ENCODE results near the gene SLC24A3.

Gene SLC24A3

DNA sequence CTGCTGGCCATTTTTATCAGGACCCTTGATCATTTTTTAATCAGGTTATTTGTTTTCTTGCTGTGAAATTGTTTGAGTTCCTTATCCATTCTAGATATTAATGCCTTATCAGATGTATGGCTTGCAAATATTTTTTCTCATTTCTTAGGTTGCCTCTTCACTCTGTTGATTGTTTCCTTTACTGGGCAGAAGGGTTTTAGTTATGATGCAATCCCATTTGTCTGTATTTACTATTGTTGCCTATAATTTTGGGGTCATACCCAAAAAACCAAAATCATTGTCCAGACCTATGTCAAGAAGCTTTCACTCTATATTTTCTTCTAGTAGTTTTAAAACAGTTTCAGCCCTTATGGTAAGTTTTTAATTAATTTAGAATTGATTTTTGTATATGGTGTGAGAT lies 172.5 kb downstream of the SLC24A3 start:
- no peak overlapping the region for H3K9ac ChIP-seq (ENCODE audit: low read length in 2 of 2)
- H3K9me3 ChIP-seq (ENCODE audit: control insufficient read depth in 2 of 2, low read length in 2 of 2) = no peaks in the 10 kb centered on the region
- no peak overlapping the region for H3K4me3 ChIP-seq (ENCODE audit: low read length in 2 of 2)
- H3K4me1 ChIP-seq (ENCODE audit: control insufficient read depth, insufficient read depth, low read length) = no peaks in the 10 kb centered on the region
- H3K27ac ChIP-seq (ENCODE audit: low read length) = no peak overlapping the region
- no peaks in the 10 kb centered on the region for H3K36me3 ChIP-seq (ENCODE audit: control insufficient read depth in 2 of 2, insufficient read depth in 2 of 2, low read length in 2 of 2)
- no peaks in the 10 kb centered on the region for H3K27me3 ChIP-seq (ENCODE audit: control insufficient read depth in 1 of 2, insufficient read depth in 2 of 2, low read length in 2 of 2)

DNA sequence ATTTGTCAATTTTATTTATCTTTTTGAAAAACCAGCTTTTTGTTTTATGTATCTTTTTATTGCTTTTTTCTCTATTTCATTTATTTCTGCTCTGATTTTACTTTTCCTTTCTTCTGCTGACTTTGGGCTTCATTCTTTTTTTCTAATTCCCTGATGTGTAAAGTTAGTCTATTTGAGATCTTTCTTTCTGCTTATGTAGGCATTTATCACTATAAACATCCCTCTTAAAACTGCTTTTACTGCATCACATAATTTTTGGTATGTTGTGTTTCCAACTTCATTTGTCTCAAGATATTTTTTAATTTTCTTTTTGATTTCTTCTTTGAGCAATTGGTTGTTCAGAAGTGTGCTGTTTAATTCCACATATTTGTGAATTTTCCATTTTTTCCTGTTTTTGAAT lies 174.8 kb downstream of the SLC24A3 start:
- Histone ChIP-seq H3K27ac (ENCODE audit: low read length) (no peak overlapping the region), H3K27me3 (ENCODE audit: control insufficient read depth in 1 of 2, insufficient read depth in 2 of 2, low read length in 2 of 2) (no peaks in the 10 kb centered on the region), H3K36me3 (ENCODE audit: control insufficient read depth in 2 of 2, insufficient read depth in 2 of 2, low read length in 2 of 2) (no peaks in the 10 kb centered on the region), H3K9ac (ENCODE audit: low read length in 2 of 2) (no peak overlapping the region), H3K4me3 (ENCODE audit: low read length in 2 of 2) (no peak overlapping the region), H3K4me1 (ENCODE audit: control insufficient read depth, insufficient read depth, low read length) (no peaks in the 10 kb centered on the region), H3K9me3 (ENCODE audit: control insufficient read depth in 2 of 2, low read length in 2 of 2) (no peaks in the 10 kb centered on the region)

- H3K4me1 ChIP-seq (ENCODE audit: control insufficient read depth, insufficient read depth, low read length) = no peaks in the 10 kb centered on the region
- no peak overlapping the region for H3K4me3 ChIP-seq (ENCODE audit: low read length in 2 of 2)
- H3K36me3 ChIP-seq (ENCODE audit: control insufficient read depth in 2 of 2, insufficient read depth in 2 of 2, low read length in 2 of 2) = no peaks in the 10 kb centered on the region
- H3K9me3 ChIP-seq (ENCODE audit: control insufficient read depth in 2 of 2, low read length in 2 of 2) = no peaks in the 10 kb centered on the region
- no peak overlapping the region for H3K27ac ChIP-seq (ENCODE audit: low read length)
- H3K27me3 ChIP-seq (ENCODE audit: control insufficient read depth in 1 of 2, insufficient read depth in 2 of 2, low read length in 2 of 2) = no peaks in the 10 kb centered on the region
- no peak overlapping the region for H3K9ac ChIP-seq (ENCODE audit: low read length in 2 of 2)
Measured at GRCh38 chr20:19392344-19393130, 180.1 kb downstream of the SLC24A3 start.

GRCh38 chr20:19396460-19397081 lies 184.1 kb downstream of the SLC24A3 start:
- Histone ChIP-seq H3K9ac (ENCODE audit: low read length in 2 of 2) (no peak overlapping the region), H3K36me3 (ENCODE audit: control insufficient read depth in 2 of 2, insufficient read depth in 2 of 2, low read length in 2 of 2) (no peaks in the 10 kb centered on the region), H3K4me3 (ENCODE audit: low read length in 2 of 2) (no peak overlapping the region), H3K4me1 (ENCODE audit: control insufficient read depth, insufficient read depth, low read length) (no peaks in the 10 kb centered on the region), H3K27ac (ENCODE audit: low read length) (no peak overlapping the region), H3K27me3 (ENCODE audit: control insufficient read depth in 1 of 2, insufficient read depth in 2 of 2, low read length in 2 of 2) (no peaks in the 10 kb centered on the region), H3K9me3 (ENCODE audit: control insufficient read depth in 2 of 2, low read length in 2 of 2) (no peaks in the 10 kb centered on the region)

DNA sequence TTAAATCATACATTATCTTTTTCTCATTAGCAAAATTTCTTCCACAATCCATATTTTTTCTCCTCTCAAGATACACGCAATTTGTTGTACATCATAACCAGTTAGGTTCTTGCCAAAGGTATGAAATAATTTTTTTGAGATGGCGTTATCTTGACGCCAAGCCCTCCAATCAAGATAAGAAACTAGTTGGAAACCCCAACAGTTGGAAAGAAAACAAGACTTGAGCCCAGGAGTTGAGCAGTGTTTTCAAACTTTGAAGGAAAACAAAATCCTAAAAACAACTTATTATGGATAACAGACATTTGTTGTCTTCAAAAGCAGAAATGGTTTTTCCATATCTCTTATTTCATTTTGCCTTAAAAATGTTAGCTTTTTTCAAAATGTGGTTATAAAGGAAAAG lies 184.8 kb downstream of the SLC24A3 start:
- Histone ChIP-seq H3K27ac (ENCODE audit: low read length) (no peak overlapping the region), H3K27me3 (ENCODE audit: control insufficient read depth in 1 of 2, insufficient read depth in 2 of 2, low read length in 2 of 2) (no peaks in the 10 kb centered on the region), H3K9ac (ENCODE audit: low read length in 2 of 2) (no peak overlapping the region), H3K9me3 (ENCODE audit: control insufficient read depth in 2 of 2, low read length in 2 of 2) (no peaks in the 10 kb centered on the region), H3K36me3 (ENCODE audit: control insufficient read depth in 2 of 2, insufficient read depth in 2 of 2, low read length in 2 of 2) (no peaks in the 10 kb centered on the region), H3K4me1 (ENCODE audit: control insufficient read depth, insufficient read depth, low read length) (no peaks in the 10 kb centered on the region), H3K4me3 (ENCODE audit: low read length in 2 of 2) (no peak overlapping the region)

DNA sequence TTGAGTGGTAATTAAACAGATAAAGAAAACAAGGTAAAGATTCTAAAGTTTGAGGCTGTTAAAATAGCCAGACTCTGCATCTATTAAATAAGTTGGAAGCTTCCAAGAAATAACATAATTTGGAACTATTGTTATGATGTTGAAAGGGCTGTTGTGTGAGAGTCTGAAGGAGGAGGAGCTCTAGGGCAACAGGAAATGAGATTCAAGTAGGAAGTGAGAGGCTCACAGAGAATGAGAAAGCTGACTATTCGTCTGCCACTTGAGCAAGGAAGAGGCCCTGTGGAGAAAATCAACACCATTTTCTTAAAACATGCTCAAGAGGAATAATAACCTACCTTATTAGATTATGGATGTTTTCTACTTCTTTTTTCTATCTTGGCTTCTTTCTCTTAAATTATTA lies 185.2 kb downstream of the SLC24A3 start:
- no peak overlapping the region for H3K4me3 ChIP-seq (ENCODE audit: low read length in 2 of 2)
- H3K27me3 ChIP-seq (ENCODE audit: control insufficient read depth in 1 of 2, insufficient read depth in 2 of 2, low read length in 2 of 2) = no peaks in the 10 kb centered on the region
- no peak overlapping the region for H3K27ac ChIP-seq (ENCODE audit: low read length)
- no peak overlapping the region for H3K9ac ChIP-seq (ENCODE audit: low read length in 2 of 2)
- no peaks in the 10 kb centered on the region for H3K9me3 ChIP-seq (ENCODE audit: control insufficient read depth in 2 of 2, low read length in 2 of 2)
- no peaks in the 10 kb centered on the region for H3K36me3 ChIP-seq (ENCODE audit: control insufficient read depth in 2 of 2, insufficient read depth in 2 of 2, low read length in 2 of 2)
- H3K4me1 ChIP-seq (ENCODE audit: control insufficient read depth, insufficient read depth, low read length) = no peaks in the 10 kb centered on the region

GRCh38 chr20:19401096-19401495 lies 188.7 kb downstream of the SLC24A3 start:
- H3K27ac ChIP-seq (ENCODE audit: low read length) = no peak overlapping the region
- H3K4me1 ChIP-seq (ENCODE audit: control insufficient read depth, insufficient read depth, low read length) = no peaks in the 10 kb centered on the region
- H3K9me3 ChIP-seq (ENCODE audit: control insufficient read depth in 2 of 2, low read length in 2 of 2) = no peaks in the 10 kb centered on the region
- H3K4me3 ChIP-seq (ENCODE audit: low read length in 2 of 2) = no peak overlapping the region
- no peak overlapping the region for H3K9ac ChIP-seq (ENCODE audit: low read length in 2 of 2)
- H3K36me3 ChIP-seq (ENCODE audit: control insufficient read depth in 2 of 2, insufficient read depth in 2 of 2, low read length in 2 of 2) = no peaks in the 10 kb centered on the region
- no peaks in the 10 kb centered on the region for H3K27me3 ChIP-seq (ENCODE audit: control insufficient read depth in 1 of 2, insufficient read depth in 2 of 2, low read length in 2 of 2)

GRCh38 chr20:19403549-19403948 lies 191.1 kb downstream of the SLC24A3 start:
- Histone ChIP-seq H3K4me1 (ENCODE audit: control insufficient read depth, insufficient read depth, low read length) (no peaks in the 10 kb centered on the region), H3K9ac (ENCODE audit: low read length in 2 of 2) (no peak overlapping the region), H3K36me3 (ENCODE audit: control insufficient read depth in 2 of 2, insufficient read depth in 2 of 2, low read length in 2 of 2) (no peaks in the 10 kb centered on the region), H3K27me3 (ENCODE audit: control insufficient read depth in 1 of 2, insufficient read depth in 2 of 2, low read length in 2 of 2) (no peaks in the 10 kb centered on the region), H3K9me3 (ENCODE audit: control insufficient read depth in 2 of 2, low read length in 2 of 2) (no peaks in the 10 kb centered on the region), H3K27ac (ENCODE audit: low read length) (no peak overlapping the region), H3K4me3 (ENCODE audit: low read length in 2 of 2) (no peak overlapping the region)

GRCh38 chr20:19404826-19405225 lies 192.4 kb downstream of the SLC24A3 start:
- Histone ChIP-seq H3K27ac (ENCODE audit: low read length) (no peak overlapping the region), H3K36me3 (ENCODE audit: control insufficient read depth in 2 of 2, insufficient read depth in 2 of 2, low read length in 2 of 2) (no peaks in the 10 kb centered on the region), H3K9ac (ENCODE audit: low read length in 2 of 2) (no peak overlapping the region), H3K4me1 (ENCODE audit: control insufficient read depth, insufficient read depth, low read length) (no peaks in the 10 kb centered on the region), H3K9me3 (ENCODE audit: control insufficient read depth in 2 of 2, low read length in 2 of 2) (no peaks in the 10 kb centered on the region), H3K27me3 (ENCODE audit: control insufficient read depth in 1 of 2, insufficient read depth in 2 of 2, low read length in 2 of 2) (no peaks in the 10 kb centered on the region), H3K4me3 (ENCODE audit: low read length in 2 of 2) (no peak overlapping the region)

DNA sequence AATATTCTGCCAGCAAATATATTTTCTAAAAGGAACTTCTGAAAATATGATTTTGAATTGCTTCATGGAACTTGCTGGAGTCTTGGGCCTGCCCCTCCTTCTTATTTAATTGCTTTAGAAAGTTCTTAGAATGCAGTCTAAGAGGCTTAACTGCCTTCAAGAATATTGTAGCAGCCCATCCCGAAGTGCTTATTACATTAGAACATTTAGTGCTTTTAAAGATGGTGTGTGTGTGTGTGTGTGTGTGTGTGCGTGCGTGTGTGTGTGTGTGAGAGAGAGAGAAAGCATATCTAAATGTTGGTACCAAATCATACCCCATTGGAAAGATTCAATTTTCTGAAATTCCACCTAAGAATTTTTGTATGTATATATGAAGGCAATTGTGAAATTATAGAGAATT lies 193.5 kb downstream of the SLC24A3 start:
- H3K9ac ChIP-seq (ENCODE audit: low read length in 2 of 2) = no peak overlapping the region
- no peaks in the 10 kb centered on the region for H3K9me3 ChIP-seq (ENCODE audit: control insufficient read depth in 2 of 2, low read length in 2 of 2)
- no peak overlapping the region for H3K4me3 ChIP-seq (ENCODE audit: low read length in 2 of 2)
- no peaks in the 10 kb centered on the region for H3K36me3 ChIP-seq (ENCODE audit: control insufficient read depth in 2 of 2, insufficient read depth in 2 of 2, low read length in 2 of 2)
- no peaks in the 10 kb centered on the region for H3K27me3 ChIP-seq (ENCODE audit: control insufficient read depth in 1 of 2, insufficient read depth in 2 of 2, low read length in 2 of 2)
- no peaks in the 10 kb centered on the region for H3K4me1 ChIP-seq (ENCODE audit: control insufficient read depth, insufficient read depth, low read length)
- H3K27ac ChIP-seq (ENCODE audit: low read length) = no peak overlapping the region

GRCh38 chr20:19406381-19406780 lies 193.9 kb downstream of the SLC24A3 start:
- H3K36me3 ChIP-seq (ENCODE audit: control insufficient read depth in 2 of 2, insufficient read depth in 2 of 2, low read length in 2 of 2) = no peaks in the 10 kb centered on the region
- H3K27me3 ChIP-seq (ENCODE audit: control insufficient read depth in 1 of 2, insufficient read depth in 2 of 2, low read length in 2 of 2) = no peaks in the 10 kb centered on the region
- no peaks in the 10 kb centered on the region for H3K9me3 ChIP-seq (ENCODE audit: control insufficient read depth in 2 of 2, low read length in 2 of 2)
- no peaks in the 10 kb centered on the region for H3K4me1 ChIP-seq (ENCODE audit: control insufficient read depth, insufficient read depth, low read length)
- H3K9ac ChIP-seq (ENCODE audit: low read length in 2 of 2) = no peak overlapping the region
- no peak overlapping the region for H3K27ac ChIP-seq (ENCODE audit: low read length)
- no peak overlapping the region for H3K4me3 ChIP-seq (ENCODE audit: low read length in 2 of 2)
